ENCODE results near the gene LDHAL6B.
A peak's percentile ranks its signal among the peaks of the same experiment; 100 is the strongest.

The LDHAL6B gene

DNA sequence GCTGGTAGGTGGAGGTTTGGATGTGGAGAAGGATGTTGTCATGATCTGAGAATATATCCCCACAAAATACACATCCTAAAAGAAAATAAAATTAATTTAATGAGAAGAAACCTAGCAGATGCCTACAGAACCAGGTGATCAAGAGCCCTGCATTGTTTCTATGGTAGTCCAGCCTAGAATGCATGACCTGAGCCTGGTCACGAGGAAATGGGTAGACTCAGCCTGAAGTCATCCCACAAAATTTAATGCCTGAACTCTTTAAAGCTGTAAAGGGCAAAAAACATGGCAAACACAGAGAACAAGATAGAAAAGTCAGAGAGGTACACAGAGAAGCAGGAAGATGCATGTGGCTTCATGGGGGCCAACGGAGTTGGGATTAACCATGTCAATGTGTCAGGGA lies 36.0 kb downstream of the LDHAL6B start:
- TF ChIP-seq CTCF (IDR thresholded peaks at IDR 0.05; ENCODE audit: low read depth, low read length): no peak
- no peak overlapping the region for H3K4me3 ChIP-seq (ENCODE audit: low read depth, low read length)
- no peak overlapping the region for H3K27ac ChIP-seq
- no peaks in the 10 kb centered on the region for H3K9me3 ChIP-seq (ENCODE audit: severe bottlenecking)
- H3K27me3 ChIP-seq (ENCODE audit: insufficient read depth, low read depth, severe bottlenecking): no peaks in the 10 kb centered on the region
- H3K36me3 ChIP-seq: no peaks in the 10 kb centered on the region
- DNase-seq: no peak

DNA sequence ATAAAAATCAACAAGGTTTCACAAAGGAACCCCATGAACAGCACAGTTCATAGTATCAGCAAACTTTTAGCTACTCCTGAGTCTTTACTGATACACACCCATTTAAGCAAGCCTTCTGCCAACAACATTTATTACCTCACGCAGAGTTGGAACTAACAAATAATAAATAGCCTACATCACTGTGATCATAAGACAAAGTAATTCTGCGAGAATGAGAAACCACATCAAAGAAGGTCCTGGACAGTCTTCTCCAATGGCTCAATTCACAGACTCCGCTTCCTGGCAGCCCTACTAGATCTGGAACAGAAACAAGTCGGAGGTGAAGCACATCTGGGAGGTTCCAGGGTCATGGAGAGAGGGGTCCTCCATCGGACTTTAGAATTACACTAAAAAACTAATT lies 37.0 kb downstream of the LDHAL6B start:
- no peaks in the 10 kb centered on the region for H3K9me3 ChIP-seq (ENCODE audit: severe bottlenecking)
- no peaks in the 10 kb centered on the region for H3K36me3 ChIP-seq
- no peak overlapping the region for H3K27ac ChIP-seq
- H3K27me3 ChIP-seq (ENCODE audit: insufficient read depth, low read depth, severe bottlenecking): no peaks in the 10 kb centered on the region
- no peak for TF ChIP-seq CTCF (IDR thresholded peaks at IDR 0.05; ENCODE audit: low read depth, low read length)
- no peak overlapping the region for H3K4me3 ChIP-seq (ENCODE audit: low read depth, low read length)
- no peak for DNase-seq

DNA sequence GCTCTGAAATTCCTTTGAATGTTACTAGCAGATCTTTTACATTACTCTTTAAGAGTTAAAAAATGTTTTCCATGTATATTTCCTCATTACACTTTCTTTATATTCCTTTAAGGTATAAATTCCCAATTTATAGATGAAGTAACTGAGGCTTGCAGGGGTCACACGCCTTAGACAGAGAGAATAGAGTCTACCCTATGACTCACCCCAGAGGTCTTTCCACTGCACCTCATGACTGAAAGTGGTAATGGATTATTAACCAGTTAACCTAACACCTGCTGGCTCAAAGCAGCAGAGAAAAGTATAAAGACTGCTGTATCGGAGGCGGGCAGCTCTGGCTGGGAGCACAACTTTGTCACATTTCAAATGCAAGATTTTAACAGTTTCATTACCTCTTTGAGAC lies 37.7 kb downstream of the LDHAL6B start:
- H3K36me3 ChIP-seq: no peaks in the 10 kb centered on the region
- no peak for TF ChIP-seq CTCF (IDR thresholded peaks at IDR 0.05; ENCODE audit: low read depth, low read length)
- no peak overlapping the region for H3K27ac ChIP-seq
- no peak for DNase-seq
- no peaks in the 10 kb centered on the region for H3K27me3 ChIP-seq (ENCODE audit: insufficient read depth, low read depth, severe bottlenecking)
- H3K9me3 ChIP-seq (ENCODE audit: severe bottlenecking): no peaks in the 10 kb centered on the region
- no peak overlapping the region for H3K4me3 ChIP-seq (ENCODE audit: low read depth, low read length)

- no peaks in the 10 kb centered on the region for H3K27me3 ChIP-seq (ENCODE audit: insufficient read depth, low read depth, severe bottlenecking)
- no peak for DNase-seq
- H3K27ac ChIP-seq: no peak overlapping the region
- H3K4me3 ChIP-seq (ENCODE audit: low read depth, low read length): no peak overlapping the region
- TF ChIP-seq CTCF (IDR thresholded peaks at IDR 0.05; ENCODE audit: low read depth, low read length): no peak
- H3K36me3 ChIP-seq: no peaks in the 10 kb centered on the region
- no peaks in the 10 kb centered on the region for H3K9me3 ChIP-seq (ENCODE audit: severe bottlenecking)
Observed at GRCh38 chr15:59245559-59245958, 38.9 kb downstream of the LDHAL6B start.

DNA sequence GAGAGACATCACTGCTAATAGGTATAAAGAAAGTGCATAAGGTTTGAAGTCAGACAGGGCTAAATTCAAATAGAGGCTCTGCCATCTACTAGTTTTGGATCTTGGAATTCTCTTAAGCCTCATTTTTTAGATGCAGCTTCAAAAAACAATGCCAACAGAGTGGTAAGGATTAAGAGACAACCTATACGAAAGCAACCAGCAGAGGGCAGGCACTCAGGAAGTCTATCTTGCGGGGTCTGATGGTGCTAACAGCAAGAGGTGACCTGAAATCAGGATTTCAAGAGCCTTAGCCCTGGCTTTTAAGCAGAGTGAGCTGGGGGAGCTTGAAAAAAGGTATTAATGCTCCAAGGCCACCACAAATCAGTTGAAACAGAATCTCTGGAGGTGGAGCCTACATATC lies 40.7 kb downstream of the LDHAL6B start:
- H3K9me3 ChIP-seq (ENCODE audit: severe bottlenecking): no peaks in the 10 kb centered on the region
- H3K36me3 ChIP-seq: no peaks in the 10 kb centered on the region
- H3K27me3 ChIP-seq (ENCODE audit: insufficient read depth, low read depth, severe bottlenecking): no peaks in the 10 kb centered on the region
- peak; percentile 64 for DNase-seq
- TF ChIP-seq CTCF (IDR thresholded peaks at IDR 0.05; ENCODE audit: low read depth, low read length): peak; percentile 71
- no peak overlapping the region for H3K4me3 ChIP-seq (ENCODE audit: low read depth, low read length)
- no peak overlapping the region for H3K27ac ChIP-seq

DNA sequence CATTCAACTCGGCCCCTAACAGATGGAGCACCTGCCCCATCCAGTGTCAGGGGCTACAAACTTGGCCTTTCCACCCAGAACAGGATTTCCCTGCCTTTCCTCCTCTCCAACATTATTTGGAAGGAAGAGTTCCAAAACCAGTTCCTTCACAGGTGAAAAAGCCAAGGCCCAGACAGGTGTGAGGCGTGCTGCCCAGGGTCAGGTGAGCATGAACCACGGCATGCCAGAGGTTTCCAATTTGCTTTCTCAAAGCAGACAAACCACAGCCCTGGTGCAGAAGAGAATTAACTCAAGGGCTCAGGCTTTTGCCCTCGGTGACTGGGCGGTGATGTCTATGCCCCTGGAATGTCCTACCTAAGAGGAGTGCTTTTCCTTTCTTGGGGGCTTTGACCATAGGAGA lies 43.2 kb downstream of the LDHAL6B start:
- Histone ChIP-seq H3K4me3 (ENCODE audit: low read depth, low read length) (no peak overlapping the region), H3K36me3 (no peaks in the 10 kb centered on the region), H3K9me3 (ENCODE audit: severe bottlenecking) (no peaks in the 10 kb centered on the region), H3K27ac (no peak overlapping the region), H3K27me3 (ENCODE audit: insufficient read depth, low read depth, severe bottlenecking) (no peaks in the 10 kb centered on the region)
- no peak for DNase-seq
- TF ChIP-seq CTCF (IDR thresholded peaks at IDR 0.05; ENCODE audit: low read depth, low read length): no peak

All from WERI-Rb-1 (cell line).